Measurements from ENCODE around the gene ERG.

ERG gene

DNA sequence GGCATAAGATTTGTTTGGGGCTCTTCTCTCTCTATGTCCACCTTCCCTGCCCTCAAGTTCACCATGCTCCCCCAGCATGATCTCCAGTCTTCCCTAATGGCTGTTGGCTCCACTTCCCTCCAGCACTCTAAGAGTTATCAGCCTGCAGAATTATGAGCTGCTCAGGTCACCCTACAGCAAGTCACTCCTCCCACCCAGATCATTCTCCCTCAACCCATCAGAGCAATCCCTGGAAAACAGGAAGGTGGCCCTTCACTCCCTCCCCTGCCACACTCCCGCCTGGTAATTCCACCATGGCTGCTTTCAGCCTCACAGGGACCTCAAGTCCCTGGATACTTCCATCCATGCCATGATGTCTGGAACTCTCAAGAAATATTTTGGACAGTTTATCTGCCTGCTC is 137.0 kb downstream of the ERG start:
- H3K27ac Mint-ChIP-seq = no peak overlapping the region
- no peak overlapping the region for H3K4me3 Mint-ChIP-seq
- H3K27me3 Mint-ChIP-seq = no peaks in the 10 kb centered on the region
- no peaks in the 10 kb centered on the region for H3K9me3 Mint-ChIP-seq (ENCODE audit: low read depth)
- H3K4me1 Mint-ChIP-seq (ENCODE audit: low read depth) = no peaks in the 10 kb centered on the region
- H3K36me3 Mint-ChIP-seq = no peaks in the 10 kb centered on the region

DNA sequence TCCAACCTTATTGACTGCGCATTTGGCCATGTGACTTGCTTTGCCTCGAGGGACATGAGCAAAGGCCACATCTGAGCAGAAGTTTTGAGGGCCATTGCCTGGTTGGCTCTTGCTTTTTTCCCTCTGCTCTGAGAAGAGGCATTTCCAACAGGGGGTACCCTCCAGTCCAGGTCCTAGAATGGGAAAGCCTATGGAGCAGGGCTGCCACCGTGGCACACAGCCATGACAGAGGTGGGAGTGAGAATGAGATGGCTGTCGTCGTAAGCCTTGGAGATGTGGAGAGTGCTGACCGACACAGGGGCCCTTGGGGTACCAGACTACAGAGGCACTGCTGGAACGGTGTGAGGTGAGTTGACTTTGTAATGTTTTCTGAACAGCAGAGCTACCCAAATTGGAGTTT is 138.4 kb downstream of the ERG start:
- Mint-ChIP-seq H3K36me3 (no peaks in the 10 kb centered on the region), H3K9me3 (ENCODE audit: low read depth) (no peaks in the 10 kb centered on the region), H3K27me3 (no peaks in the 10 kb centered on the region), H3K4me3 (no peak overlapping the region), H3K4me1 (ENCODE audit: low read depth) (no peaks in the 10 kb centered on the region), H3K27ac (no peak overlapping the region)

DNA sequence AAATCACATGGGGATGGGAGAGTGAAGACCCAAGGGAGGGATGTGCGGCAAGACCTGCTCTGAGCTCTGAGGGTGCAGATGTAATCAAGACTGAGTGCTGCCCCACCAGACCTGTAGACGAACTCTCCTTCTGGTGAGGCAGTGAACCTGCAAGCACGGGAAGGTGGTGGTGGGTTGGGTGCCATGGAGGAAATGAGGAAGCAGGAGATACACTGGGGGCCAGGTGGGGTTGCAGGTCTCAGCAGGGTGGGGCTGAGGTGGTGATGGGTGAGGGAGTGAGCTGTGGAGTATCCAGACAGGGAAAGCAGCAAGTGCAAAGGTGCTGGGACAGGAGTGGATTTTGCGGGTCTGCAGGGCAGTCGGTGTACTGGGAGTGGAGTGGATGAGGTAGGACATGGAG is 139.2 kb downstream of the ERG start:
- H3K36me3 Mint-ChIP-seq = no peaks in the 10 kb centered on the region
- H3K4me3 Mint-ChIP-seq = no peak overlapping the region
- H3K27ac Mint-ChIP-seq = no peak overlapping the region
- no peaks in the 10 kb centered on the region for H3K4me1 Mint-ChIP-seq (ENCODE audit: low read depth)
- H3K9me3 Mint-ChIP-seq (ENCODE audit: low read depth) = no peaks in the 10 kb centered on the region
- H3K27me3 Mint-ChIP-seq = peaks cover 4% of the 10 kb centered on the region

DNA sequence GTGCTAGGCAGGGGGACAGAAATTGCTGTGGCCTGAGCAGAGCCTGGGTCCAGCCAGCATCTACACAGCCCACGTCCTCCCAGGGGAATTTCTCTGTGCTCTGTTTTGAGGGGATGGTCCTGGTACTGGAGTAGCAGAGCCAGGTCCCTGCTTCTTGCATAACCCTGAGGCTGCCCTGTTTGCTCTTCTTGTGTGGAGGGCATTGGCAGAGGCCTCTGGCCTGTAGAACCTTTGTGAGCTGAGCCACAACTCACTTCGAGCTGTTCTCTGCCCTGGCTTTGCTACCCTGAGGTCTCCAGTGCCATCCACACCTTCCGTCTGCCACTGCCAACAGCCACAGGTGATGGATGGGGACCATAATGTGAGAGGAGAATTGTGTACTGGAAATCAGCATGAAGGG is 139.6 kb downstream of the ERG start:
- Mint-ChIP-seq H3K36me3 (no peaks in the 10 kb centered on the region), H3K9me3 (ENCODE audit: low read depth) (no peaks in the 10 kb centered on the region)

DNA sequence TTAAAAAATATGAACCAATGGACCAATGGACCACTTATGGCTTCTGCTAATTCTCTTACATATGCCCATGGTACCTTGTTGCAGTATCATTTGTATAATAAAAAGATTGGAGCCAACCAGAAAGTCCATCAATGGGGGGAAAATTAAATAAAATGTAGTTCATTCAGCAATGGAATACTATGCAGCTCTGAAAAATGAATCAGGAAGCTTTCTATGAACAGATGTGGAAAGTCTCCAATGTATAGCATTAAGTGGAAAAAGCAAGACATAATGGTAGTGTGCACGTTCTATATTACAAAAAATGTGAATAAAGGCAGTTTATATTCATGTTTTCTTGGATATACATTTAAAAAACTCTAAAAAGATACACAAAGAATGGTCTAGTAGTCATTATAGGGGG is 140.2 kb downstream of the ERG start:
- H3K27me3 Mint-ChIP-seq = peaks cover 9% of the 10 kb centered on the region
- H3K4me1 Mint-ChIP-seq (ENCODE audit: low read depth) = no peaks in the 10 kb centered on the region
- no peak overlapping the region for H3K4me3 Mint-ChIP-seq
- no peak overlapping the region for H3K27ac Mint-ChIP-seq
- H3K36me3 Mint-ChIP-seq = no peaks in the 10 kb centered on the region
- H3K9me3 Mint-ChIP-seq (ENCODE audit: low read depth) = no peaks in the 10 kb centered on the region

More for the DNA sequence above, 139.6 kb downstream of the ERG start:
- Mint-ChIP-seq H3K27me3 (peaks cover 8% of the 10 kb centered on the region), H3K4me3 (no peak overlapping the region), H3K27ac (no peak overlapping the region), H3K4me1 (ENCODE audit: low read depth) (no peaks in the 10 kb centered on the region)

DNA sequence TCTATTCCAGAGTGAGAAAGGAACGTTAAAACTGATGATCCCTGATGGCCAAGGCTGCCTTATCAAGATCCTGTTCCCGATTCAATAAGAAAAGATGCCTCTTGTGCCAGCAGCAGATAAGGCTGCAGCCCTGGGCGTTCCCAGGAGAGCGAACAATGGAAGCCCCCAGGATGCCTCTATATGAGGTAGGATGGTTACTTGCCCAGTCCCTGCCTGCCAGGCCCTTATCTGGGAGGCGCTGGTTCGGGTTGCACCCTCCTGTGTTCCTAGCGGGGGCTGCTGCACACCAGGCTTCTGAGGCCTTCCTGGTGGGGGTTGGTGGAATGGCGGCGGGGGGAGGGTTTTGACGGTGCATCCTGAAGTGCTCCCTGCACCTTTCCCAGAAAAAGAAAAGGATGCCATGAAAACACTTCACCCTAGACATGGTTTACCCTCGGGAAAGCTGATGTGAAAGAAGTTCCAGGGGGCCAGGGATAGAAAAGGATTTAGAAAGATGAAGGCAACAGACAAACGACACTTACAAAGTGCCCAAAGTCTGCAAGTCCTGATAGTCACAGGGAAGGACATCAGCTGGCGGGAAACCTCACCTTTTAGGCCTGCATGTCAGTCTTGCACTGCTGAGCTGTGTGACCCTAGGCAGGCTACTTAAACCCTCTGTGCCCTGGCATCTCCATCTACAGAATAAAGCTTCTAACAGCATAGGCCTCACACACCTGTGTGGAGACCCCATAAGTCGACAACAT is 141.2 kb downstream of the ERG start:
- H3K9me3 Mint-ChIP-seq (ENCODE audit: low read depth) = no peaks in the 10 kb centered on the region
- H3K27ac Mint-ChIP-seq = no peak overlapping the region
- H3K27me3 Mint-ChIP-seq = peaks cover 9% of the 10 kb centered on the region

DNA sequence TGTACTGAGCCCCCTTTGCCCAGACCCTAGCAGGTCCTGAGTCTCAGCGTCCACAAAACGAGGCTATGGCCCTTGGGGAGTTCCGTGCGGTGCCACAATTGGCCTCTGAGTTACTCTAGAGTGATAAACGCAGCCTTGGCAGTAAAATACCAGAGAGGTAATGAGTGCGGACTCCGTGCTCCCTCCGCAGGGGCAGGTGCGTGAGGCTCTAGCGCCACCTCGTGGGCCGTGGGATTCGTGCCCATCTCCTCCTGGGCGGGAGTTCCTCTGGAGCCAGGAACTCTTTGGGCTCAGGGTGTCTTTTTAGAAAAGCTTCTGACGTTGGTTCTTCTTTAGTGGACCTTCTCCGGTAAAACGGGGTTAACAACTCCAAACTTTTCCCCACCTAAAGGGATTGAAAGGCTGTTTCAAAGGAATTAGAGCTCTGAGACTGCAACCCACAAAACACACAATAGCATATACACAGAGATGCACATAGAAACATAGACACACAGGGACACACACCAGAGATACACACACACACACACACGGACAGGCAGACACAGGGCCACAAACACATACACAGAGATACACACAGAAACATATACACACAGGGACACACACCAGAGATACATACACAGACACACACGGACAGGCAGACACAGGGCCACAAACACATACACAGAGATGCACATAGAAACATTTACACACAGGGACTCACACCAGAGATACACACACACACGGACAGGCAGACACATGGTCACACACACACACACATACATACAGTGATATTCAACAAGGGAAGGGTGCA is 142.1 kb downstream of the ERG start:
- Mint-ChIP-seq H3K27me3 (peaks cover 9% of the 10 kb centered on the region), H3K36me3 (no peaks in the 10 kb centered on the region), H3K4me1 (ENCODE audit: low read depth) (no peaks in the 10 kb centered on the region), H3K9me3 (ENCODE audit: low read depth) (no peaks in the 10 kb centered on the region), H3K27ac (no peak overlapping the region), H3K4me3 (no peak overlapping the region)

More for the DNA sequence above, 141.2 kb downstream of the ERG start:
- Mint-ChIP-seq H3K4me3 (no peak overlapping the region), H3K36me3 (no peaks in the 10 kb centered on the region), H3K4me1 (ENCODE audit: low read depth) (no peaks in the 10 kb centered on the region)

DNA sequence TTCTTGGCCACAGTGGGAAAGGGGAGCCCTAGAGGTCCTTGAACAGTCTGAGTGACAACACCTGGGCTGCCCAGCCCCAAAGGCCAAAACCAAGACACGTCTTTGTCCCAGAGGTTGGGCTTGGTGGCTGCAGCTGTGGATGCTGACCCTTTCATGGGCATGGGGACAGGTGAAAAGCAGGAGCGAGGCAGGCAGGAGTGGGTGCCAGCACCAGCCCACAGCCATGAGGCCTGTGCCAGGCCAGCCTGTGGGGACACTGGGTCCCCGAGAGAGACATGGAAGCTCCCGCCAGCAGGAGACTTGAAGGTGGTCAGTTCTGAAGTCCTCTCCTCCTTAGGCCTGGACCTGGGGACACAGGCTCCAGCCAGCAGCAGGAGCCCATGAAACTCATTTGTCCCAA is 142.9 kb downstream of the ERG start:
- Mint-ChIP-seq H3K27me3 (peaks cover 9% of the 10 kb centered on the region), H3K9me3 (ENCODE audit: low read depth) (no peaks in the 10 kb centered on the region), H3K27ac (no peak overlapping the region), H3K4me3 (no peak overlapping the region), H3K36me3 (no peaks in the 10 kb centered on the region), H3K4me1 (ENCODE audit: low read depth) (no peaks in the 10 kb centered on the region)

DNA sequence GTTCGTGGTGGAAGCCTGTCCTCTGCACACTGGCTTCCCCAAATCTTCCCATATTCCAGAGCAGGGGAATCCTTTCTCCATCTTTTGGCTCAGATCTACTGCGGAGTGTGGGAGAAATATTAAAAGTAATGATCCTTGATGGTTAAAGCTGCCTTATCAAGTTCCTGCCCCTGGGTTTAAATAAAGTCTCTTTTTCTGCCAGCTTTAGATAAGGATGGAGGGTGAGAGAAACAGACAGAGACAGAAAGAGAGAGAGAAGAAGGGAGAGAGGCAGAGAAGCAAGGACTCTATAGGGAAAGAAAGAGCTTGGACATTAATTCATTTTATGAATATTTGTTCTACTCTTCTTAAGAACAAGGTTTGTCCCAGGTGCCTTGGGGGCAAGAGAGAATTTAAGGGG is 143.5 kb downstream of the ERG start:
- H3K27ac Mint-ChIP-seq = no peak overlapping the region
- no peaks in the 10 kb centered on the region for H3K4me1 Mint-ChIP-seq (ENCODE audit: low read depth)
- no peaks in the 10 kb centered on the region for H3K36me3 Mint-ChIP-seq
- no peak overlapping the region for H3K4me3 Mint-ChIP-seq
- H3K9me3 Mint-ChIP-seq (ENCODE audit: low read depth) = no peaks in the 10 kb centered on the region
- H3K27me3 Mint-ChIP-seq = peaks cover 9% of the 10 kb centered on the region

DNA sequence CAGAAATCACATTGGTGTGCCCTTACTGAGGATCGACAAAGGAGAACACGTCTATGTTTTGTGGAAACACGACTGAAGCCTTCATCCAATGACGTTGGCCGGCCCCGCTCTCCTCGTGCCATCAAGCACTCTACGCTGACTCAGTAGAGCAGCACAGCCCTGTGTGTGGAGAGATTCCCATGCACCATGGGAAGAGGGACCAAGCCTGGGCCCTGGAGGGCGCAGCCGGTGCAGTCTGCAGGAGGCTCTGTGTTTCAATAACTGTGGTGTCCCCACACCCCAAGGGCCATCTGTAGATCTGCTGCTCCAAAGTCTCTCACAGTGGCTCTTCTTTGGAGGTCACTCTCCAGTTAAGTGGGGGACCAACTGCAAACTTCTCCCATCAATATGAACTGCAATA is 144.0 kb downstream of the ERG start:
- Mint-ChIP-seq H3K4me1 (ENCODE audit: low read depth) (no peaks in the 10 kb centered on the region), H3K27ac (no peak overlapping the region), H3K9me3 (ENCODE audit: low read depth) (no peaks in the 10 kb centered on the region), H3K4me3 (no peak overlapping the region), H3K36me3 (no peaks in the 10 kb centered on the region), H3K27me3 (peaks cover 9% of the 10 kb centered on the region)

DNA sequence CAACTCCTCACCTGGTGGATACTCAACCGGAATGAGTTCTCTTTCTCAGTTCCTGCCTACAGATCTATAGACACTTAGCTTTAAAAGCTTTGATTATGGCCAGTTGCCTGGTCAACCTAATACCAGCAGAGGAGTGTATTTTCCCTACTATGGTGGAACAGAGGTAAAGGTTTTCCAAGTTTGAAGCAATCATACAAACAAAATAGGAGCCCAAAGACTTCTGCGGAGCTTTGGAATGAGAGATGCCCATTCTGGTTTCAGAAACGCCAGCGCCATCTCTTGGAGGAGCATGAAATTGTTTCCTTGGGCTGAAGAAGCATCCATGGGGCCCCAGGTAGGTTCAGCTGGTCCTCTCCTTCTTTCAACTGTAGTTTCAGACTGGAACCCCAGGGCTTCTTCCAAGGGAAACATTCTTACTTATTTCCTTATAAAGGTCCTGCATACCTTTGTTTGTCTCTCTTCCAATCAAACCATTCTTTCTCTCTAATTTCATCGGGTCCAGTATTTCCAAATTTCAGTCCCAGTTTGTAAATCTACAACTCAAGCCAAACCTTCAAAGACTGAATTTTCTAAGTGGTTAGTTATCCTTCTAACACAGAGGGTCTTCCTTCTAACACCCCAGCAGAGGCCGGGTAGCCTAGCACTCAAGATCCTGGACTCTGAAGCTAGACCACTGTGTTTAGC is 145.6 kb downstream of the ERG start:
- H3K27ac Mint-ChIP-seq = no peak overlapping the region
- no peaks in the 10 kb centered on the region for H3K36me3 Mint-ChIP-seq
- H3K27me3 Mint-ChIP-seq = peaks cover 9% of the 10 kb centered on the region
- no peaks in the 10 kb centered on the region for H3K9me3 Mint-ChIP-seq (ENCODE audit: low read depth)
- H3K4me1 Mint-ChIP-seq (ENCODE audit: low read depth) = peaks cover 3% of the 10 kb centered on the region
- H3K4me3 Mint-ChIP-seq = no peak overlapping the region

DNA sequence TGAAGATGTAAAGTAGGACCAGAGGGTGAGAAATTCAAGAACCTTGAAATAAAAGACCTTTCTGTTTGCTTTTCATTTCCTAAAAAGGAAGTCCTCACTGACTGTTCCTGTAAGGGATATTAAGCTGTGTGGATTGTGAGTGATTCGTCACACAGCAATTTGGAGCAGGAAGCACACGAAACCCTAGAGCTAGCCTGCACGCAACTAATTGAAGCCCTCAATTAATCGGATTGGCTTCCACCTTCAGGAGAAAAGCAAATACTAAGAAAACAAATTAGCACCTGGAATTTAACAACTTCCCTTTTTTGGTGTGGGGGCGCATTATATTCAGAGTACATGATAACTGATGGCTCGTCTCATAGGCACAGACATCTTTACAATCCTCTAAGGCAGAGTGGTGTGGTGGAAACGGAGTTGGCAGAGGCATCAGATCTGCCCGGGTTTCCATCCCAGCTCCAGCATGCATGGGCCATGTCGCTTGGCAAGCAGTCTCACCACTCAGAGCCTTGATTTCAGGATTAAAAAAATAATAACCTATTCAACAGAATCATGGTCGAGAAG is 146.2 kb downstream of the ERG start:
- peaks cover 9% of the 10 kb centered on the region for H3K27me3 Mint-ChIP-seq
- H3K4me3 Mint-ChIP-seq = no peak overlapping the region
- H3K36me3 Mint-ChIP-seq = no peaks in the 10 kb centered on the region
- no peaks in the 10 kb centered on the region for H3K9me3 Mint-ChIP-seq (ENCODE audit: low read depth)
- H3K4me1 Mint-ChIP-seq (ENCODE audit: low read depth) = peaks cover 3% of the 10 kb centered on the region
- no peak overlapping the region for H3K27ac Mint-ChIP-seq

DNA sequence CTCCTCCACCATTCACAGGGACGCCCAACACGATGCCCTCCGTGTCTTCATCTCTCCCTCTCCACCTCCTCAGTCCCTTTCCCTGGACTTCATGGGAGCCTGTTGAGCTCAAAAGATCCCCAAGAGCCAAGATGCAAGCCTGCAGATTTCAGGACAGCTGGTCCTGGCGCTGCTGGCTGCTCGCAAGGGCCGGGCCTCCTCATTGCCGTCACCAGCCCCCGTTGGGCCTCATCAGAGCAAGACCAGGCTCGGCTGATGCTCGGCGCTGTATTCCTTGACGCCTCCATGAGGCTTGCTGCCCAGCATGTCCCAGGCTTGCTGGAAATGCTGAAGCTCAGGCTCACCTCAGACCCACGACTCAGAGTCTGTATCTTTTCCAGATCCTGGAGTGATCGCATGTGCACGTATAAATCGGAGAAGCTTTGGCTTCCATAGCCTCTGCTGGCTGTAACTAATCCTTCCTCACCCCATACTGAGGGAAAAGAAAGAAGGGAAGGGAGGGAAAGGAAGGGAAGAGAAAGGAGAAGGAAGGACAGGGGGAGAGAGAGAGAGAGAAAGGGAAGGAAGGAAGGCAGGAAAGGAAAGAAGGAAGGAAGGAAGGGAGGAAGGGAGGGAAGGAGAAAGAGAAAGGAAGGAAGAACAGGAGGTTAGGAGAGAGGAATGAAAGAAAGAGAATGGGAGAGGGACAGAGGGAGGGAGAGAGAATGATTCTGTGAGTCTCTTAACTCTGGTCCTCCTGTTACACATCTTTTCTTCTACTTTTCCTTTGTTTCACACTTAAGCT is 146.9 kb downstream of the ERG start:
- H3K9me3 Mint-ChIP-seq (ENCODE audit: low read depth) = no peaks in the 10 kb centered on the region
- no peaks in the 10 kb centered on the region for H3K36me3 Mint-ChIP-seq
- H3K27me3 Mint-ChIP-seq = peaks cover 9% of the 10 kb centered on the region
- no peak overlapping the region for H3K27ac Mint-ChIP-seq
- peaks cover 3% of the 10 kb centered on the region for H3K4me1 Mint-ChIP-seq (ENCODE audit: low read depth)
- H3K4me3 Mint-ChIP-seq = no peak overlapping the region

DNA sequence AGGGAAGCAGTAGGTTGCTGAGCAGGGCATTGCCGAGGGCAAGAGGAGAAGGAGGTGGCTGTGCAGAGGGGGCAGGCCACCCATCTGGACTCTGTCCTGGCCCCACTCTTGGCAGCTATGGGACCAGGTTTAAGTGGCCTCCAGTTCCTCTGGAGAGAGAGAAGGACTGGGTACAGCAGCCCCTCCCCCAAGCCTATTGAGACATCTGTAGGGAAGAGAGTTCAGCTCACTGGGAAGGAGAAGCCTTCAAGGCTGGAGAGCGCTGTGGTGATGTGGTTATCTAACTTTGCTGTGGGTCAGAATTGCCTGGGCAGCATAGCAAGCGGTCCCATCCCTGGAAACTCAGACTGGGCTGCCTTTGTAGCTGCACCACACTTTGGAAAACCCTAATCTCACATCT is 147.6 kb downstream of the ERG start:
- Mint-ChIP-seq H3K27me3 (peaks cover 9% of the 10 kb centered on the region), H3K4me3 (no peak overlapping the region), H3K4me1 (ENCODE audit: low read depth) (peaks cover 3% of the 10 kb centered on the region), H3K36me3 (no peaks in the 10 kb centered on the region), H3K9me3 (ENCODE audit: low read depth) (no peaks in the 10 kb centered on the region), H3K27ac (no peak overlapping the region)
